Measurements from ENCODE around the gene TGOLN2. TPM values are rescaled to one million over a fixed set of nuclear protein-coding genes. Genes with fewer than 3 reads are reported as not detected.
"Not testable (repeated sequence)": the region's sequence is repeated elsewhere in the genome, so short reads cannot be mapped to it uniquely, and the experiment has no call there.

TGOLN2 gene
- total RNA-seq, 1 experiment from 2014 or later, result 43.7 TPM

GRCh38 chr2:85334928-85335327 lies 7.1 kb upstream of the TGOLN2 start:
- peaks cover 2% of the 10 kb centered on the region for H3K27me3 Mint-ChIP-seq (ENCODE audit: low read depth)
- ATAC-seq (no peak), DNase-seq (ENCODE audit: low spot score) (no peak)
- ChIA-PET POLR2A (no interaction called here), CTCF (no interaction called here)
- peaks cover 22% of the 10 kb centered on the region for H3K9me3 Mint-ChIP-seq
- peaks cover 20% of the 10 kb centered on the region for H3K4me1 Mint-ChIP-seq
- no peak overlapping the region for H3K4me3 Mint-ChIP-seq
- no peak overlapping the region for H3K27ac Mint-ChIP-seq
- H3K36me3 Mint-ChIP-seq, result no peaks in the 10 kb centered on the region; the same call in 1 of the 2 replicates
- TF ChIP-seq USF2 (CRISPR knock-in tag; IDR thresholded peaks at IDR 0.05) (no peak), JAZF1 (CRISPR knock-in tag; IDR thresholded peaks at IDR 0.05) (no peak), JUN (CRISPR knock-in tag; IDR thresholded peaks at IDR 0.05) (no peak), NR2C2 (CRISPR knock-in tag; IDR thresholded peaks at IDR 0.05) (no peak), ZNF512 (CRISPR knock-in tag; IDR thresholded peaks at IDR 0.05; ENCODE audit: borderline replicate concordance) (no peak), NR1H2 (CRISPR knock-in tag; IDR thresholded peaks at IDR 0.05) (no peak), SMAD3 (CRISPR knock-in tag; IDR thresholded peaks at IDR 0.05; ENCODE audit: borderline replicate concordance) (no peak), ZNF671 (CRISPR knock-in tag; IDR thresholded peaks at IDR 0.05) (no peak), AR (CRISPR knock-in tag; IDR thresholded peaks at IDR 0.05) (no peak), ZBTB21 (CRISPR knock-in tag; IDR thresholded peaks at IDR 0.05; ENCODE audit: borderline replicate concordance) (no peak), TEAD1 (CRISPR knock-in tag; IDR thresholded peaks at IDR 0.05) (no peak), ATF6 (CRISPR knock-in tag; IDR thresholded peaks at IDR 0.05) (no peak), SMAD4 (CRISPR knock-in tag; IDR thresholded peaks at IDR 0.05) (no peak), NR3C1 (CRISPR knock-in tag; conservative IDR thresholded peaks at IDR 0.05; ENCODE audit: low read depth) (no peak), OVOL2 (CRISPR knock-in tag; IDR thresholded peaks at IDR 0.05; ENCODE audit: borderline replicate concordance) (no peak)

GRCh38 chr2:85333877-85334276 lies 6.1 kb upstream of the TGOLN2 start:
- H3K36me3 Mint-ChIP-seq; H3K27me3 Mint-ChIP-seq (ENCODE audit: low read depth); ATAC-seq; DNase-seq (ENCODE audit: low spot score); H3K27ac Mint-ChIP-seq; POLR2A ChIA-PET; H3K4me3 Mint-ChIP-seq: not testable (repeated sequence)
- TF ChIP-seq NFYB (CRISPR knock-in tag; conservative IDR thresholded peaks at IDR 0.05; ENCODE audit: low read depth), result 0 out of 2 replicates have a peak, but pooled peaks have one; percentile 17
- H3K9me3 Mint-ChIP-seq, result peaks cover 22% of the 10 kb centered on the region
- H3K4me1 Mint-ChIP-seq, result peaks cover 24% of the 10 kb centered on the region
- CTCF ChIA-PET, result interaction anchor here (1.3 to 1.7 kb wide), 2 partner anchors 25 to 36 kb away, joined by 3 to 5 read pairs; no protein-coding TSS in a partner anchor
